ENCODE results near the gene TTC12.

Gene TTC12

DNA sequence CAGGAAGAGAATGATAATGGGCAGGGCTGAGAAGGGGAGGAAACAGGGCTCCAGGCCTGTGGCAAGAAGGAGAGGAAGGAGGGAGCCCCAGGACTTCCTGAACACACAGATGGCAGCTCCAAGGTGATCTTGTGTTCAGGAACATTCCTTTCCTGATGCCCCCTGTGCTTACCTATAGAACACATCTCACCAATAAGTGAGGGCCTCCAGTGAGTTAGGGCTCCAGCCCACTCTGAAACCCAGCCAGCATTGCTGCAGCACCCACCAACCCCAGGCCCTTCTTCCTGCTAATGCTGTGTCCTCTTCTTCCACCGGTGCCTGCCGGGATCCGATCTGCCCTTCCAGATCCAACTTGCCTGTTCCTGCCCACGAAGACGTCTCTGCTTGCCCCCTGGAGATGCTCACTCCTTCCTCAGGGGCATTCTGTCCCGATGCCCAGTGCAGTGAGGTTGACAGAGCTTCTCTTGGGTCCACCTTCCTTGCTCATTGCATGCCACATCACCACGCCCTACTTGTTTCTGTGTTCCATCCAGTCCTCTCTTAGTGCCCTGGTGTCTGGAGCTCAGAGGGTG, 90.6 kb downstream of the TTC12 start:
- DNase-seq (ENCODE audit: low spot score): no peak

DNA sequence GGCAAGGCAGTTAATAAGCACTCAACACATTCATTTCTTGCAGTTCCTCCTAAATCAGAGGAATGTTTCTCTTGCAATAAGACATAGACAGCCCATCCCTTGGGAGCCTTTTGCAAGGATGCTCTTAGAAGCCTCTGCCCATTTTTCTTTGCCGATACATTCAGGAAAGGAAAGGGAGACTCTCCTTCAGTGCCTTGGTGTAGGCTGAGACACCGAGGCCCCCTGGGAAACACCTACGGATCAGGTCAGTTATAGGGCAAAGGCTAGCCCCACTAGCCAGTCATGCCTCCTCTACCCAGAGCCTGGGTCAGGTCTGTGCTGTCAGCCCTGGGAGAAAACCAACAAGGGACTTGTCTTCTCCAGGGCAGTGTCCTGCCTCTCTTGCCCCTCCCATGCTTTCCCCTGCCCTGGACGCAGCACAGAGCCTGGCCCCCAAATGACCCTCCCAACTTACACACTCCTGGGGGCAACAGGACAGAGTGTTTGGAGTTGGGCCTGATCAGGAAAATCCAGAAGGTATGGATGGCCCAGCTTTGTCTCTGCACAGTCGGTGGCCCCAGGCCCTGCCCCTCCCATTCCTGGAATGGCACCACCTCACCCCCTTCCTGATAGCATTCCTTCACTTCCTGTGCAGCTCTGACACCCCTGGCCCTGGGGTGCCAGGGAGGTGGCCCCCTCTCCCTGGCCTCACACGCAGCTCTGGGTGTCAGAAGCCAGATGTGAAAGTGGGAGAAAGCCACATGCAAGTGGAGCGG, 91.5 kb downstream of the TTC12 start:
- no peak for DNase-seq (ENCODE audit: low spot score)

DNA sequence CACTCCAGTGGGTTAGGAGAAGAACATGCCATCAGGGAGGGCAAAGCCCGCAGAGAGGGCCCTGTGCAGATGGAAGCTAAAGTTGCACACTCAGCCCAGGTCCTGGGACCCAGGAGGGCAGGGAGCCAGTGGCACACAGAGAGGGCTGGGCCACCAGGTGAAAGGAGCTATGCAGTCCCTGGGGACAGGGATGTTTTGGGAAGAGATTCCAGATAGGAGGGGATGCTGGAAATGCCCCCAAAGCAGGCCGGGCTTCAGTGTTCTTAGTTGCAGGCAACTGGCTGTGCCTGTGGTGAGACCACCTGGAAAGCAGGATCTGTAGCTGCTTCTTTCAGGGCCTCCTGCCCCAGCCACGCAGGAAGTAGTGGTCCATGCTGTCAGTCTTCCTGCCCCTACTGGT, 92.8 kb downstream of the TTC12 start:
- no peak for DNase-seq (ENCODE audit: low spot score)

DNA sequence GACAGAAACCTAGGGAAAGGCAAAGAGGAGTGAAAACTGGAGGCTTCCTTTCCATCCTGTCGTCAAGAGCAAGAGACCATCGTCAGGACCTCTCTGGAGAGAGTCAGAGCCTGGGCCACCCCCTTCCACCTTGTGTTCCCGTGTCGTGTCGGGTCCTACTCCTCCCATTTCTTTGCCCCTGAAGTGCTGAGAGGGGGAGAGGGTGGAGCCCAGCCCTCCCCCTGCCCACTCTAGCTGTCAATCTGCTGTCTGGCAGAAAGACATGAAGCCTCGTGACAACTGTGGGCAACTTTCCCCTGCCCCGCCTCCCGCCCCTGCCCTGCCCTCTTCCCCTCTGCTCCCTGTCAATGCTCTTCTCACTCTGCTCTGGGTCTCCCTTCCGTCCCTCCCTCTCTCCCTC, 93.8 kb downstream of the TTC12 start:
- no peak for DNase-seq (ENCODE audit: low spot score)

DNA sequence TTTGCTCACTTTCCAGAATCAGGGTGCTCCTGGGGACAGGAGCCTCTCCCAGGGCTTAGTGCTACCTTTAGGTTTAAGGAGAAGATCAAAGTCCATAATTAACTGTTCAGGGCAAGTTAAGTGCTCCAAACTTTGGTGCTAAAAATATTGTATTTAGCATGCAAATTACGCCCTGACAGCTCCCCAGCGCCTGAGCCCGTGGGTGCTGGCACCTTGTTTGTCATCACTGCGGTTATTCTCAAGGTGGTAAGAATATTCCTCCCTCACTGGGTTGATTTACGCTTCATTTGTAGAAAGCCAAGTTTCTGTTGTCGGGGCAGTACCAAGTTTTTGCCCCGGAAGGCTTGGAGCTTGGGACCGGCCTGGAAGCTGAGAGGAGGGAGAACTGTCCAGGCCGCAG, 94.5 kb downstream of the TTC12 start:
- DNase-seq (ENCODE audit: low spot score): no peak

DNA sequence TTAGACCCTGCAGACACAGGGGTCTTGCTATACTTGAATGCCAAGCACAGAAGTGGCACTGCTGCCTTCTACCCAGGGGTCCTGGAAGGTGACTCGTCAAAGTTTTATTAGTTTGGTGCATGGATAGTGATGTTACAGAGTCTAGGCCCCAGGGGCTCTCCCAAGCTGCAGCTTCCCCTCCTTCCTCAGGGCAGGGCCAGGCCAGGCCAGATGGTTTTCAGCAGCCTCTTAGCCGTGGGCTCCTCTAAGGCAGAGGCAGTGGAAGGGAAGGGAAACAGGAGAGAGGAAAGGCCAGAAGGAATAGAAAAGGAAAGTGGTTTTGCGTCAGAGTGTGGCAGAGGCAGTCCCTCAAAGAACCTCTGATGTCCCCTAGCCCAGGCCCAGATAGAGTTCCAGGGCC, 95.1 kb downstream of the TTC12 start:
- no peak for DNase-seq (ENCODE audit: low spot score)

DNA sequence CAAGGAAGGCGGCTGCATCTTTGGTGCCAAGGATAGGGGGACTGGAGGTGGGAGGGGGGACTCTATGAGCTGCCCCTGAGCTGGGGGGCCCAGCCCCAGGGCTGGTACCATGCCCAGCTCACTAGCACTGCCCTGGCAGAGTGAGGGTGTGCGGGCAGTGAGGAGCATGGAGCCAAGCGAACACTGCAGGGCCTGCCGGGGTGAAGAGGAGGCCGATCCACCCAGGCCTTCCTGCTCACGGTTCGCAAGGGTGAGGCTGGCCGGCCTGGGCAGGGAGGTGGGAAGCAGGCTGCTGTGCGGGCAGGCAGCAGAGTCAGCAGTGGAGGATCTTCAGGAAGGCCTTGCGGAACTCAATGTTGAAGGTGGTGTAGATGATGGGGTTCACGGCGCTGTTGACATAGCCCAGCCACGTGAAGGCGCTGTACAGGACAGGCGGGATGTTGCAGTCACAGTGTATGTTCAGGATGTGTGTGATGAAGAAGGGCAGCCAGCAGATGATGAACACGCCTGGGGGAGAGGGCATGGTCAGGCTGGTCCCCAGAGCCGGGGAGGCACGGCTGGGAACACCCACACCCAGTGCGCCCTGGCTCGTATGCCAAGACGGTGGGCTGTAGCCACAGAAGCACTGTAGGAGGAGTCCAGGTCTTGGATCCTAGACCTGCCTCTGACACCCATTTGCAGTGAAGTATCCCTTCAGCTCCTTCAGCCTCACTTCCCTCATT, 96.2 kb downstream of the TTC12 start:
- DNase-seq (ENCODE audit: low spot score): no peak

DNA sequence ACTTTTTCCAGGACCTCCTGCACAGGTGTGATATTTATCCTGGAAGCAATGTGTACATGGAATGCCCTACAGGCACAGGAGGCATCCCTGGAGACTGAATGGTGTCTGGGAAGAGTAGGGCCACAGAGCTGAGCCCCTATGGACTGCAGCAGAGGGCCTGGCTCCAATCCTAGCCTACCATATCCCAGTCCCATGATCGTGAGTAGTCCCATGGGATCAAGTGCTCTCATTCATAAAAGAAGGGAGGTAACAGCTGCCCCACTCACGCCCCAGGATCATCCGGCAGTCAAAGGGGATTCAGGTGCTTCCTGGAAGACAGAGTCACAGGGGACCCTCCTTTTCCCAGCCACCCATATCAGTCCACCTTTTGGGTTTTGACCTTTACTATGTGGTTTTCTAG, 97.2 kb downstream of the TTC12 start:
- no peak for DNase-seq (ENCODE audit: low spot score)

DNA sequence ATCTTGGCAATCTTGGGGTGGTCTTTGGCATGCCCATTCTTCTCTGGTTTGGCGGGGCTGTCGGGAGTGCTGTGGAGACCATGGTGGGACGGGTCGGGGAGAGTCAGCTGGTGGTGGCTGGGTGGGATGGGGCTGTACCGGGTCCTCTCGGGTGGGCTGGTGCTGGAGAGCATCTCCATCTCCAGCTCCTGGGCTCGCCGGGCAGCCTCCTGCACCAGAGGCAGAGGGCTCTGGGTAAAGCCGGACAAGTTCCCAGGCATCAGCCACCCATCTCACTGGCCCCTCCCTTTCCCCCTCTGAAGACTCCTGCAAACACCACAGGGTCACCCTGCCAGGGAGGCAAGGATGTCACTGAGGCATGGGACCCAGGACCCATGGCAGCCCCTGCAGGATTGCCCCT, 98.3 kb downstream of the TTC12 start:
- DNase-seq (ENCODE audit: low spot score): no peak

DNA sequence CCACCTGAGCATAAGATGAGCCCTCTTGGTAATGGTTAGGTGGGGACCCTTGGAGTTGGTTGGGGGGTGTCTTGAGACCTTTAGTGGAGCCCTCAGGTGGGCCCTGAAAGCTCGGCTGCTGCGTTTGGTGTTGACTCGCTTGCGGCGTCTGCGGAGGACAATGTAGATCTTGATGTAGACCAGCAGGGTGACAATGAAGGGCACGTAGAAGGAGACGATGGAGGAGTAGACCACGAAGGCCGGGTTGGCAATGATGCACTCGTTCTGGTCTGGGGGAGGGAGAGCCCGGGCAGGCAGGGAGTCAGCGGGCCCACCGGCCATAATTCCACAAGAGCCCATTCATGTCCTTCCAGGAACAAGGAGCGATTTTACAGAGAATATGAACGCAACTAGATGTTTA, 101.0 kb downstream of the TTC12 start:
- DNase-seq (ENCODE audit: low spot score): no peak
